Kidney (tissue), 14 donors: Measurements from ENCODE around the gene TGFB1I1. TPM values are rescaled to one million over a fixed set of nuclear protein-coding genes. Genes with fewer than 3 reads are reported as not detected.
A peak's percentile ranks its signal among the peaks of the same experiment; 100 is the strongest.

ENCODE experiments used
- DNase-seq, 5 donors: peaks; one replicate each; pipeline ENCODE4 v3.0.0-alpha.2; 2013 to 2020
- FAIRE-seq: peaks from 2 replicates; lab custom pipeline; 2012; peaks lifted over from hg19 to GRCh38; lab: Jason Lieb, UNC
- H3K27ac ChIP-seq, 2 donors: one replicate each; pipeline ENCODE4 v1.7.0; 2013; ENCODE audit warnings: low read depth in 2 of 2, low read length in 2 of 2, inconsistent platforms in 1 of 2
- H3K27me3 ChIP-seq: one replicate; pipeline ENCODE4 v1.7.1; 2013; ENCODE audit warnings: low read length, inconsistent platforms; ENCODE audit not compliant: control insufficient read depth, insufficient read depth
- H3K36me3 ChIP-seq, 3 donors: one replicate each; pipeline versions ENCODE4 v1.7.0 to v1.7.1; 2013; ENCODE audit warnings: low read length in 3 of 3, control low read depth in 1 of 3, inconsistent platforms in 1 of 3; ENCODE audit not compliant: insufficient read depth in 3 of 3, control insufficient read depth in 2 of 3
- H3K4me1 ChIP-seq, 3 donors: one replicate each; pipeline versions ENCODE4 v1.7.0 to v1.7.1; 2013; ENCODE audit warnings: low read length in 3 of 3, inconsistent platforms in 1 of 3, low read depth in 1 of 3; ENCODE audit not compliant: control insufficient read depth in 2 of 3, insufficient read depth in 2 of 3
- H3K4me3 ChIP-seq, 3 donors: one replicate each; pipeline versions ENCODE4 v1.7.0 to v1.8.1; 2013; ENCODE audit warnings: low read length in 3 of 3, control low read depth in 1 of 3, inconsistent platforms in 1 of 3
- H3K9ac ChIP-seq, 3 donors: one replicate each; pipeline versions ENCODE4 v1.7.0 to v1.7.1; 2013; ENCODE audit warnings: low read length in 3 of 3, control low read depth in 1 of 3, inconsistent platforms in 1 of 3
- H3K9me3 ChIP-seq, 3 donors: one replicate each; pipeline versions ENCODE4 v1.7.0 to v1.7.1; 2013; ENCODE audit warnings: low read length in 3 of 3, control low read depth in 1 of 3, inconsistent platforms in 1 of 3; ENCODE audit not compliant: control insufficient read depth in 2 of 3, insufficient read depth in 1 of 3
- intact Hi-C: fragments of 100-400 bp; cut with DNase I; formaldehyde crosslinking; loops from one replicate; pipeline ENCODE4 v1.11.1; 2022
- polyA plus RNA-seq: library from polyadenylated mRNA; stranded (reverse); fragments of 350-450 nt; fragmentation: Illumina TruSeq; extraction: RNeasy Lipid Tissue Mini Kit (QIAGEN cat#74804); gene quantifications from one replicate; pipeline ENCODE4 v1.2.3, GENCODE V29; 2014; ENCODE audit warnings: low read depth, low replicate concordance; ENCODE audit not compliant: insufficient read depth
- total RNA-seq: library from RNA; stranded (reverse); fragmentation: NEBNext Ultra II Directional; extraction: Animal tissue kit (Norgen Biotek cat#: 25700); gene quantifications from one replicate; pipeline ENCODE4 v1.2.1, GENCODE V29; 2021
- TF ChIP-seq, protein P1 (sequence below): IDR thresholded peaks from 3 replicates; pipeline ENCODE4 v1.5.1; 2012; ENCODE audit warnings: mild to moderate bottlenecking, moderate library complexity, borderline replicate concordance; ENCODE audit not compliant: insufficient read depth; ENCODE audit errors: extremely low read depth
- donor health status: control.
- donor health status: control.
- donor health status: control.
- donor health status: control.
- donor health status: control.
- donor health status: DM: yes; HTN: yes; CAD: no.
- donor health status: Normal renal cell carcinoma (clear cell type).

Gene TGFB1I1
- total and polyA plus RNA-seq, 2 donors from 2014 or later, result 27.5 to 54.4 TPM

- Histone ChIP-seq H3K4me3 (no peak overlapping the region), H3K9ac (no peak overlapping the region), H3K27ac (no peak overlapping the region), H3K9me3 (no peaks in the 10 kb centered on the region), H3K4me1 (peaks cover 0 to 2% (median 0%) of the 10 kb centered on the region in 3 donors), H3K27me3 (no peaks in the 10 kb centered on the region), H3K36me3 (no peaks in the 10 kb centered on the region)
- FAIRE-seq, result no peak
- intact Hi-C loops, result no loop called here
- TF ChIP-seq, protein P1, sequence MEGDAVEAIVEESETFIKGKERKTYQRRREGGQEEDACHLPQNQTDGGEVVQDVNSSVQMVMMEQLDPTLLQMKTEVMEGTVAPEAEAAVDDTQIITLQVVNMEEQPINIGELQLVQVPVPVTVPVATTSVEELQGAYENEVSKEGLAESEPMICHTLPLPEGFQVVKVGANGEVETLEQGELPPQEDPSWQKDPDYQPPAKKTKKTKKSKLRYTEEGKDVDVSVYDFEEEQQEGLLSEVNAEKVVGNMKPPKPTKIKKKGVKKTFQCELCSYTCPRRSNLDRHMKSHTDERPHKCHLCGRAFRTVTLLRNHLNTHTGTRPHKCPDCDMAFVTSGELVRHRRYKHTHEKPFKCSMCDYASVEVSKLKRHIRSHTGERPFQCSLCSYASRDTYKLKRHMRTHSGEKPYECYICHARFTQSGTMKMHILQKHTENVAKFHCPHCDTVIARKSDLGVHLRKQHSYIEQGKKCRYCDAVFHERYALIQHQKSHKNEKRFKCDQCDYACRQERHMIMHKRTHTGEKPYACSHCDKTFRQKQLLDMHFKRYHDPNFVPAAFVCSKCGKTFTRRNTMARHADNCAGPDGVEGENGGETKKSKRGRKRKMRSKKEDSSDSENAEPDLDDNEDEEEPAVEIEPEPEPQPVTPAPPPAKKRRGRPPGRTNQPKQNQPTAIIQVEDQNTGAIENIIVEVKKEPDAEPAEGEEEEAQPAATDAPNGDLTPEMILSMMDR, result no peak
- DNase-seq, result peak in 1 of 5 donors; percentile 30
Measured at GRCh38 chr16:31430380-31431052, 41.4 kb upstream of the TGFB1I1 start.

- FAIRE-seq (no peak), DNase-seq (peak in 1 of 5 donors; percentile 31)
- no peaks in the 10 kb centered on the region for H3K27me3 ChIP-seq
- H3K9ac ChIP-seq, result no peak overlapping the region
- TF ChIP-seq, protein P1, result no peak
- no peaks in the 10 kb centered on the region for H3K9me3 ChIP-seq
- intact Hi-C loops, result no loop called here
- no peak overlapping the region for H3K4me3 ChIP-seq
- no peaks in the 10 kb centered on the region for H3K36me3 ChIP-seq
- no peak overlapping the region for H3K27ac ChIP-seq
- no peaks in the 10 kb centered on the region for H3K4me1 ChIP-seq
Measured at GRCh38 chr16:31435341-31436220, 36.4 kb upstream of the TGFB1I1 start.

DNA sequence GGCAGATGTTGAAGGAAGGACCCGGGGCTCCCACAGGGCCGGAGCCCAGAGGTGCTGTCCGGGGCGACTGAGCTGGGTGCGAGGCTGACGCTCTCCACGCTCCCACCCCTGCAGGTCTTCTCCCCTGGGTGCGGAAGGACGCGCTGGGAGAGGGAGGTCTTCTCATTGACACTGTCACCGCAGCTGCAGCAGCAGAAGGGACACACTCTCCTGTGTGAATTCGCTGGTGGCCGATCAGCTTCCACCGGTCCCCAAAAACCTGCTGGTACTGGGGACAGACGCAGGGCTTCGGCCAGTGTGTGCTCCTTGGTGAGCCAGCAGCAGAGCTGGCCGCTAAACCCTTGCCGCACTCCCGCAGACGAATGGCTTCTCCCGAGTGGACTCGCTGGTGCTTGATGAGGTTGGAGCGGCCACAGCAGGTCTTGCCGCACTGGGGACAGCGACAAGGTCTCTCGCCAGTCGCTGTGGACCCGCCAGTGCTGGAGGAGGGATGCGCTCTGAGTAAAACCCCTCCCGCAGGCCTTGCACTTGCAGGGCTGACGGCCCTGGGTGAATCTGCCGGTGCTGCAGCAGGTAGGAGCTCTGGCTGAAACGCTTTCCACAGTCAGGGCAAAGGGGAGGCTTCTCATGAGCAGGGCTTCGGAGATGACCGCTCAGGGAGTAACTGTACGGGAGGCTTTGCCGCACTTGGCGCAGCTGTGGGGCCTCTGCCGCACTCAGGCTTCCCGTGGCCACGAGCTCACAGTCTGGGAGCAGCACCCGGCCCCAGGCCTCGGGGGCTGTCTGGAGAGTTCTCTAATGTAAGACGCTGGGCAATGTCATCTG, 35.5 kb upstream of the TGFB1I1 start:
- no peaks in the 10 kb centered on the region for H3K4me1 ChIP-seq
- H3K9ac ChIP-seq, result no peak overlapping the region
- TF ChIP-seq, protein P1, result no peak
- no peaks in the 10 kb centered on the region for H3K36me3 ChIP-seq
- no peak overlapping the region for H3K4me3 ChIP-seq
- no peaks in the 10 kb centered on the region for H3K27me3 ChIP-seq
- FAIRE-seq (no peak), DNase-seq (peak in 1 of 5 donors; percentile 69)
- H3K27ac ChIP-seq, result no peak overlapping the region
- intact Hi-C loops, result no loop called here
- no peaks in the 10 kb centered on the region for H3K9me3 ChIP-seq
